Mesodermal cell (in vitro differentiated cells): ENCODE results near the gene DMBX1.

Source experiments
- H3K27ac ChIP-seq: 2 replicates; pipeline ENCODE4 v1.7.0; 2013; ENCODE audit warnings: mild to moderate bottlenecking, low read depth, low read length, moderate library complexity; ENCODE audit not compliant: severe bottlenecking
- H3K36me3 ChIP-seq: 2 replicates; pipeline ENCODE4 v1.7.1; 2013; ENCODE audit warnings: mild to moderate bottlenecking, low read length, moderate library complexity; ENCODE audit not compliant: control insufficient read depth, insufficient read depth
- H3K4me1 ChIP-seq: one replicate; pipeline ENCODE4 v1.7.1; 2013; ENCODE audit warnings: mild to moderate bottlenecking, low read length; ENCODE audit not compliant: insufficient read depth, control insufficient read depth, poor library complexity, severe bottlenecking
- H3K4me3 ChIP-seq: 2 replicates; pipeline ENCODE4 v1.7.0; 2013; ENCODE audit warnings: low read length, control low read depth, mild to moderate bottlenecking; ENCODE audit not compliant: insufficient read depth, poor library complexity, severe bottlenecking; ENCODE audit errors: extremely low read depth
- H3K9me3 ChIP-seq: 2 replicates; pipeline ENCODE4 v1.7.1; 2013; ENCODE audit warnings: mild to moderate bottlenecking, low read length, moderate library complexity; ENCODE audit not compliant: control insufficient read depth
- WGBS, 2 experiments: methylation state at CpG; one replicate each; pipeline ENCODE4 v1.1.5; 2013; ENCODE audit warnings: missing lambda C conversion rate in 2 of 2; ENCODE audit not compliant: insufficient coverage in 2 of 2; 5-methylcytosine and 5-hydroxymethylcytosine counted together

Gene DMBX1

GRCh38 chr1:46450160-46450517 is 39.5 kb upstream of the DMBX1 start:
- no peak overlapping the region for H3K4me3 ChIP-seq
- H3K9me3 ChIP-seq = no peaks in the 10 kb centered on the region
- WGBS, 2 experiments = 90 to 100% methylated on average over 1 of the region's 1 CpG
- peaks cover 2% of the 10 kb centered on the region for H3K4me1 ChIP-seq
- H3K36me3 ChIP-seq = no peaks in the 10 kb centered on the region
- no peak overlapping the region for H3K27ac ChIP-seq

DNA sequence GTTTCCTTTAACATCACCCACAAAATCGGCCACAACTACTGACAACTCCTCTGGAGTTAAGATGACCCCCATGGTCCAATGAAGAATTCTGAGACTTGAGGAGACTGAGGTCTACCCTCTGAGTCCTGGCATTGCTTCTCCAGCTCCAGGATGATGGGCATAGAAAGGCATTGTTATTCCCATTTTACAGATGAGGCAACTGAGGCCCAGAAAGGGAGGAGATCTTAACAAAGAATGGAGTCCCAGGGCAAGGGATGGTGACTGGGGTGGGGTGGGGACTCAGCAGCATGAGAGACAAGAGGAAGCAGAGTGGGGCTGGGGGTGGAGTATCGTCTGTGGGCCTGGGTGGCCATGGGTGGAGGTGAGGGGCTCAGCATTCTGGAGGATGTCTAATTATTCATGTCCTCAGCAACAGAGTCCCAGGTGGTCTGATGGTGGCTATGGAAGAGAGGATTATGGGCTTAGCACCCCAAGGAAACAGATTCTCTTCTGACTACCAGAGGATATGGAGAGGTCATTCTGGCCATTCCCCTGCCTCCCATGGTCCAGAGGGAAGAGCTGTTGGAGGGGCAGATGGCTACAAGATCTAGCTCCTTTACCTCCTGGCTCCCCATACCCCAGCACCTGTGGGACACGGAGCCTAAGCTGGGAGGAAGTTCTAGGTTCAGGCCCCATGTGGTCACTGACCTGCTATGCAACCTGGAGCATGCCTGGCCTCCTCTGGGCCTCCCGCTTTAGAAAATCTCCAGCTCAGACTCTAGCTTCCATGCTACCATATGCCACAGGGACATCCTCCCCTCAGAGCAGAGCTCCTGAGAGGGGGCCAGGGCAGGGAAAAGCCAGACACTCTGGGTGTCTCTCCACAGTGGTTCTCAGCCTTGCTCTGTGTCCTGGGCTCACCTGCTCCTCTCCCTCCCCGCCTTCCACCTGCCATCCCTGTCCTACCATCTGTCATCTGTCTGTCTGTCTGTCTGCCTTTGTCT is 37.4 kb upstream of the DMBX1 start:
- no peaks in the 10 kb centered on the region for H3K36me3 ChIP-seq
- peaks cover 2% of the 10 kb centered on the region for H3K4me1 ChIP-seq
- H3K4me3 ChIP-seq = no peak overlapping the region
- no peak overlapping the region for H3K27ac ChIP-seq
- H3K9me3 ChIP-seq = no peaks in the 10 kb centered on the region
- 81 to 82% methylated on average over 3 of the region's 5 CpGs for WGBS, 2 experiments

DNA sequence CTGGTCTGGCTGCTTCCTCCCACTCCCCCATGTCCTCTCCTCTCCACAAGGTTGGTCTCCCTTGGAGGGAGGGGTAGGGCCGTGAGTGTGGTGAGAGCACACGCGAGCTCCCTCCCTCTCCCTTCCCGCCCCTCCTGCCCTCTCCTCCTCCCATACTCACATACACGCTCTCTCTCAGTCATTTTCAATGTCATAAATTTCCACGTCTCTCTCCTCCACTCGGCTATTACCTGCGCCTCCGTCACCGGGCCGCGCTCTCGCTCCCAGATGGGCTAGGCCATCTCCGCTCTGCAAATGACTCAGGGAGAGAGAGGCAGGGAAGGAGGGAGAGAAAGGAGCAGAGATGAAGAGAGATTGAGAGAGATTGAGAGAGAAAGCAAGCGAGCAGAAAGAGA is 36.7 kb upstream of the DMBX1 start:
- H3K4me1 ChIP-seq = peaks cover under 1% of the 10 kb centered on the region
- H3K4me3 ChIP-seq = no peak overlapping the region
- no peaks in the 10 kb centered on the region for H3K36me3 ChIP-seq
- WGBS, 2 experiments = 41 to 59% methylated on average over 9 of the region's 15 CpGs
- no peaks in the 10 kb centered on the region for H3K9me3 ChIP-seq
- H3K27ac ChIP-seq = no peak overlapping the region

DNA sequence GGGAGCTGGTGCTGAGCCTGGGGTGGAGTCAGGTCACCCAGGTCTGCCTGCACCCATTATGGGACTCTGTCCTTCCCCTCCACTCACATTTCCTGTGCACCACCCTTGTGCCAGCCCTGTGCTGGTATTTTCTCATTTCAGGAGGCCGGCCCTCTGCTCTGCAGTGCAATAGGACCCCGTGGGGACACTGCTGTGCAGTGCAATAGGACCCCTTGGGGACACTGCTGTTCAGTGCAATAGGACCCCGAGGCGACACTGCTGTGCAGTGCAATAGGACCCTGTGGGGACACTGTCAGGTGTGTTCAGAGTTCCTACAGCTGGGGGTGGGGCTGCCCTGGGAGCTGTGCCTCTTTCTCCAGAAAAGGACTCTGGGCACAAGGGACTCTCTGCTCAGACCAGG is 36.2 kb upstream of the DMBX1 start:
- H3K27ac ChIP-seq = no peak overlapping the region
- no peak overlapping the region for H3K4me3 ChIP-seq
- no peaks in the 10 kb centered on the region for H3K4me1 ChIP-seq
- H3K9me3 ChIP-seq = no peaks in the 10 kb centered on the region
- WGBS, 2 experiments = 48 to 72% methylated on average over 2 to 4 of the region's 4 CpGs
- no peaks in the 10 kb centered on the region for H3K36me3 ChIP-seq

DNA sequence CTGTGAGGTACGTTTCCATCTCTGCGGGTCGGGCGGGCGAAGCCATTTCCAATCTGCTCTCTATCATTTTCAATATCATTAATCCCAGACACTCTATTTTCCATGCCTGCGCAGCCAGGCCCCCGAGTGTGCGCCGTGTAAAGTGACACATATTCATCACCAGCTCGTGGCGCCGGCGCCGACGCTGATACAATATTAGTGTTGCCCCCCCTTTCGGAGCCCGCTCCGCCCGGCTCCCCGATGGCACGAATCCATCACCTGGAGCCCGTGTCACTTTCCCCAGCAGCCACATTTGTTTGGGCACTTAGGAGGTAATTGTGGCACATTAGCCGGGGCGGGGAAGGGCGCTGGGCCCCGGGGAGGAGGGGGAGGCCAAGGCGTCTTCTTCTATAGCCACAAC is 33.7 kb upstream of the DMBX1 start:
- no peaks in the 10 kb centered on the region for H3K9me3 ChIP-seq
- H3K27ac ChIP-seq = no peak overlapping the region
- no peaks in the 10 kb centered on the region for H3K4me1 ChIP-seq
- no peaks in the 10 kb centered on the region for H3K36me3 ChIP-seq
- WGBS, 2 experiments = 91 to 96% methylated on average over 17 to 19 of the region's 27 CpGs
- H3K4me3 ChIP-seq = no peak overlapping the region

DNA sequence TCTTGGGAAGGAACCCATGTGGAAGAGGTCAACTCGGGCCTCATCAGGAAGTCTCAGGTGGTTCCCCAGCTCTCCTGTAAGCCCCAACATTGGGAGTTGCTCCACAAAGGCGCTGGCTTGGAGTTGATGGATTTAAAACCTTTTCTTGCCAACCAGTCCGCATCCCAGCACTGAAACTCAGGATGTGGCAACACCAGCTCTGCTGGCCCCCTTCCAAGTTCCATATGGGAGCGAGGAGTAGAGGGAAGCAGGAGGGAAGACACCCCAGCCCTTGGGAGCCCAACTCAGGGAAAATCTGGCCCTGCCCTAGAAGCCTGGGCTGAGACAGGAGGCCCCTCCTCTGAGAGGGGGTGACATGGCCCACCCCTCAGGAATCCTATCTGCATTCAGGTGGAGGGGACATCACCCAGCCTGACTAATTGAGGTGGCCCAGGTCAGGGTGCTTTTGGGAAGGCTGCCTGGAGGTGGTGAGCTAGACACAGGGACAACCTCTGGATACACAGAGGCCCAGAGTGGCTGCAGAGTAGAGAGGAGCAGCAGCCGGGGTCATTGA is 33.1 kb upstream of the DMBX1 start:
- no peak overlapping the region for H3K27ac ChIP-seq
- WGBS, 2 experiments = 84 to 96% methylated on average over 5 of the region's 5 CpGs
- H3K4me1 ChIP-seq = no peaks in the 10 kb centered on the region
- no peaks in the 10 kb centered on the region for H3K36me3 ChIP-seq
- no peak overlapping the region for H3K4me3 ChIP-seq
- H3K9me3 ChIP-seq = no peaks in the 10 kb centered on the region

GRCh38 chr1:46457178-46457577 is 32.5 kb upstream of the DMBX1 start:
- Histone ChIP-seq H3K4me1 (peaks cover 3% of the 10 kb centered on the region), H3K9me3 (no peaks in the 10 kb centered on the region), H3K4me3 (no peak overlapping the region), H3K27ac (no peak overlapping the region), H3K36me3 (no peaks in the 10 kb centered on the region)
- 89 to 90% methylated on average over 2 to 6 of the region's 6 CpGs for WGBS, 2 experiments

DNA sequence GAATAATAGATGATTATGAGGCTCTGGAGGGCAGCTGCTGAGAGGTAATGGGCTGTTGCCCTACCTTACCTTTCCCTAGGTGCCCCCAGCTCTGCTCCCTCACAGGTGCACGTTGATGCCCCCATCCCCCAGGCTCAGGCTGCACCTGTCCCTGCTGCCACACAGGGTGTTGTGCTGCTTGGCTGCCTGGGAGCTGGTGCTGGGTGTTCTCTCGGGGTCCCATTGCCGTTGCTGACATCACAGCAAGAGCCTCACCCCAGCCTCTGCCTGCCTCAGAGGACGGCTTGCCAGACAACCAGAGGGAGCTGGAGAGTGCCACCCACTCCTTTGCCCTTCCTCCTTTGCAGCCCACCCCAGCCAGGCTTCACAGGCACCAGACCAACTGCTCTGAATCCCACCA is 31.4 kb upstream of the DMBX1 start:
- WGBS, 2 experiments = 68 to 87% methylated on average over 4 of the region's 4 CpGs
- Histone ChIP-seq H3K4me3 (no peak overlapping the region), H3K27ac (no peak overlapping the region), H3K4me1 (peaks cover 4% of the 10 kb centered on the region), H3K36me3 (no peaks in the 10 kb centered on the region), H3K9me3 (no peaks in the 10 kb centered on the region)

DNA sequence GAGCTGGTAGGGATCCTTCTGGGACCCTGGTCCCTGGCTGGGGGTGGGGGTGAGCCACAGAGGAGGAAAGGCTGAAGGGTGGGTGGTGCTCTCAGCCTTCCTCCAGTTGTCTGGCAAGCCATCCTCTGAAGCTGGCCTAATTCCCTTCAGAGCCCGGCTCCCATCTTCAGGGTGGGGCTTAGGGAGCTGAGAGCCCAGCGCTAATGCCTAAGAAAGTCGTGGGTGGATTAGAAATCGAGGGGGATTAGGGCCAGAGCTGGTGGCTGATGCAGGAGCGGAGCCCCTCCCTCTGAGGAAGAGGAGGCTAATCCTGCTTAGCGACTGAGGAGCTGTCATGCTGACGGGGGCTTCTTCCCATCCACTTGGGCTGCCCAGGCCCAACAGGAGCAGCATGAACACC is 30.8 kb upstream of the DMBX1 start:
- H3K36me3 ChIP-seq = no peaks in the 10 kb centered on the region
- H3K4me1 ChIP-seq = peaks cover 4% of the 10 kb centered on the region
- H3K4me3 ChIP-seq = no peak overlapping the region
- H3K9me3 ChIP-seq = no peaks in the 10 kb centered on the region
- H3K27ac ChIP-seq = no peak overlapping the region
- WGBS, 2 experiments = 77 to 92% methylated on average over 6 to 7 of the region's 7 CpGs

DNA sequence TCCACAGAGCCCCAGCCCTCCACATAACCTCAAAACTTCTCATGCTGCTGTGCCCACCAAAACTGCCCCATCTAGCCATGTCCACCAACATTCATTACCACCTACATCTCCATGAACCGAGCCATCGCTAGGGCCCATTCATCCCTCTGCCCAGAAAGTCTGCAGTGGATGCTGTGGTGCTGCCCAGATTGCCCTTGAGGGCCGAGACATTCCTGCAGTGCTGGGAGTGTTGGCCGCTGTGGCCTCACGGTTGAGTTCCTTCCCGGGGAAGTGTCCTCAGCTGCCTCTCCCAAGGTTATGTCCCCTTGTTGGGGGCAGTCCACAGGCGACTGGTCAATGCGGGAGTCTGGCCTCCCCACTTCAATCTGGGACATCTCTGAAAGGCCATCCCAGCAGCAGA is 30.3 kb upstream of the DMBX1 start:
- H3K4me1 ChIP-seq = peaks cover 4% of the 10 kb centered on the region
- H3K4me3 ChIP-seq = no peak overlapping the region
- no peaks in the 10 kb centered on the region for H3K9me3 ChIP-seq
- no peaks in the 10 kb centered on the region for H3K36me3 ChIP-seq
- 93 to 94% methylated on average over 3 to 8 of the region's 8 CpGs for WGBS, 2 experiments
- no peak overlapping the region for H3K27ac ChIP-seq
